Rectal smooth muscle tissue (tissue), 1 donor: ENCODE results near the gene SAMHD1.

Experiments
- H3K27ac ChIP-seq: one replicate; pipeline ENCODE4 v1.7.0; 2013; ENCODE audit warnings: low read depth, low read length, inconsistent platforms
- H3K27me3 ChIP-seq: one replicate; pipeline ENCODE4 v1.7.0; 2013; ENCODE audit warnings: low read length; ENCODE audit not compliant: control insufficient read depth, insufficient read depth
- H3K36me3 ChIP-seq: one replicate; pipeline ENCODE4 v1.7.0; 2013; ENCODE audit warnings: low read length; ENCODE audit not compliant: control insufficient read depth, insufficient read depth
- H3K4me1 ChIP-seq: one replicate; pipeline ENCODE4 v1.7.0; 2013; ENCODE audit warnings: low read length; ENCODE audit not compliant: control insufficient read depth, insufficient read depth
- H3K4me3 ChIP-seq: one replicate; pipeline ENCODE4 v1.7.0; 2013; ENCODE audit warnings: low read length
- H3K9ac ChIP-seq: one replicate; pipeline ENCODE4 v1.7.0; 2013; ENCODE audit warnings: low read length

Gene SAMHD1

DNA sequence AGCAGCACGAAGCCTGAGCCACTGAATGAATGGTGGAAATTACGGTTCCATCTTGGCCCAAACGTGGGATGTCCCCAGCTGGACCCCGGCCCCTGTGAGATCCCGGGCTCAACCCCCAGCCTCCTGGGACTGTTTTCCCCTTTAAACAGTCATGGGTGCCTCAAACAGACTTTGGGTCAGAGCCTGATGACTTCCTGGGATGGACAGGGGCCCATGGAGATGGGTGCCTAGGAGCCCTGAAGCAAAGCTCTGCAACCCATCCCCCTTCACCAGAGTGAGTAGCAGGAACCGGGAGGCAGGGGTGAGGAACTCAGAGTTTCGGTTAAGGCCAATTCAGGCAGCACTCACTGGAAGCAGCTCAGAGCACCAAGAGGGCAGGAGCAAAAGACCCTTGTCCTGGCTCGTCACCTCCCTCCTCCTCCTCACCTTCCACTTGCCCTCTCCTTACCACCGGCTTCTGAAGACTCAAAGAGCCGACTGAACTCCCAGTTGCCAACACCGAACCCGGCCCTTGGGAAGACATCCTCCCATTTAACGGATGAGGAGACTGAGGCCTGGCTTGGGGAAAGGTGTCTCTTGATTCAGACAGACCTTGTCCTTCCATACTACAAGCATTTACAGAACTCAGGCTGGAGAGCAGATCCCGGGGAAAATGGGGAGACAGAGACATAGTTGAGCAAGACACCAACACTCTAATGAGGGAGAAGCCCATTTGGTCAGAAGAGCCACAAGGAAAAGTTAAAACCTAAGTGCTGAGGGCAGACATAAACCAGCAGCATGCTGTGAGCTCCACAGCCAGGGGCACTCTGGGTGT is 90.5 kb downstream of the SAMHD1 start:
- peak overlapping the region; percentile 64 for H3K4me3 ChIP-seq
- no peaks in the 10 kb centered on the region for H3K27me3 ChIP-seq
- H3K9ac ChIP-seq, result no peak overlapping the region
- H3K27ac ChIP-seq, result peak overlapping the region; percentile 95
- H3K4me1 ChIP-seq, result peaks cover 39% of the 10 kb centered on the region
- no peaks in the 10 kb centered on the region for H3K36me3 ChIP-seq

DNA sequence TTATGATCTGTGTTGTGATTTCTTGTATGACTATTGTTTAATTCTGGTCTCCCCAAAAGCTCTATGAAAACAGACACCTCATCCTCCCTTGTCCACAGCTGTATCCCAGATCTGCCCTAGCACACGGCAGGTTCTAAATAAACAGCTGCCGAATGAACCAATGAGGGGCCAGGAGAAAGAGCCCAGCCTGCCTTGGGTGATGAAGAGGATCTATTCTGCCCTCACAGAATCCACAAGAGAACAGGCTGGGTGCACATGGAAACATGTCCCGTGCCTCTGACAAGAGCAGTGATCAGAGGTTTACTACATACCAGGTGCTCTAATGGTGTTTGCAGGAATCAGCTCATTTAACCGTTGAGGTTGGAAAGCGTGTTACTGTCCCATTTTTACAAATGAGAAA is 91.2 kb downstream of the SAMHD1 start:
- Histone ChIP-seq H3K4me1 (peaks cover 45% of the 10 kb centered on the region), H3K36me3 (no peaks in the 10 kb centered on the region), H3K27ac (peak overlapping the region; percentile 95), H3K27me3 (no peaks in the 10 kb centered on the region), H3K4me3 (no peak overlapping the region), H3K9ac (peak overlapping the region; percentile 32)

DNA sequence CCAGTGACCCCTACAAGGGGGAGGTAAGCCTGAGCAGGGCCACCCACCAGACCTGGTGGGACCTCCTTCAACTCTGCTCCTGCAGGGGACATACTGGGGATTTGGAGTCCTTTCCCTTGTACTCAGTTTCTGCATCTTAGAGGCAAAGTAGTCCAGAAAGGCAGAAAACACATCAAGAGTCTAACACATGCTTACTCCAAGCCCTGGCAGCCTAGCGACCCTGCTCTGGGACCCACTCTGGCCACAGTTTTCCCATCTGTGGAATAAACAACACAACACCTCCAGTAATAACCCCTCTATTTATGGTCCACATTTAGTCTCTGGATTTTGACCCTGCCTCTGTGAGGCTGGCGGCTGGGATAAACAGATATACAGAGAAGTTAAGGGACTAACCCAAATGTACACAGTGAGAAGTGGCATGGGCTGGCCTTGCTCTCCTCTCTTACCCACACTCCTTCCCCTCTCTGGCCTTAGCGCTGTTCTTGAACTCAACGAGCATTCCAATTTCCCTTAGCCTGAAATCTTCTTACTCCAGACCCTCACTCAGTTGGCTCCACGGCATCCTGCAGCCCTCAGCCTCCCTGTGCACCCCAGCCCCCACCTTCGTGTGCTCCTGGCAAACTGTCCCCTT is 91.7 kb downstream of the SAMHD1 start:
- peak overlapping the region; percentile 95 for H3K27ac ChIP-seq
- no peak overlapping the region for H3K9ac ChIP-seq
- peaks cover 51% of the 10 kb centered on the region for H3K4me1 ChIP-seq
- H3K36me3 ChIP-seq, result no peaks in the 10 kb centered on the region
- no peaks in the 10 kb centered on the region for H3K27me3 ChIP-seq
- no peak overlapping the region for H3K4me3 ChIP-seq

DNA sequence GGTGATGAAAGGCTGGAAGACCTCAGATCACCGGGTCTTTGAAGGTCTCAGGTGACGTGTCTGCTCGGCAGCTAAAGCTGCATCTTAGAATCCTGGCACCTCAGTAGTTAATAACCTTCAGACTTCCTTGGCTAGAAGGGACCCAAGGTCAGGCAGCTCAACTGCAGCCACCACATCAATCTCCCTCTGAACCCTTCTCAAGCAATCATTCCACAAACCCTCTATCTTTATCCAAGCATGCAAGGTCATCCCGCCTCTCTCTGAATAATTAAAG is 92.3 kb downstream of the SAMHD1 start:
- H3K27me3 ChIP-seq, result no peaks in the 10 kb centered on the region
- H3K27ac ChIP-seq, result no peak overlapping the region
- H3K4me3 ChIP-seq, result no peak overlapping the region
- peaks cover 51% of the 10 kb centered on the region for H3K4me1 ChIP-seq
- no peak overlapping the region for H3K9ac ChIP-seq
- no peaks in the 10 kb centered on the region for H3K36me3 ChIP-seq

DNA sequence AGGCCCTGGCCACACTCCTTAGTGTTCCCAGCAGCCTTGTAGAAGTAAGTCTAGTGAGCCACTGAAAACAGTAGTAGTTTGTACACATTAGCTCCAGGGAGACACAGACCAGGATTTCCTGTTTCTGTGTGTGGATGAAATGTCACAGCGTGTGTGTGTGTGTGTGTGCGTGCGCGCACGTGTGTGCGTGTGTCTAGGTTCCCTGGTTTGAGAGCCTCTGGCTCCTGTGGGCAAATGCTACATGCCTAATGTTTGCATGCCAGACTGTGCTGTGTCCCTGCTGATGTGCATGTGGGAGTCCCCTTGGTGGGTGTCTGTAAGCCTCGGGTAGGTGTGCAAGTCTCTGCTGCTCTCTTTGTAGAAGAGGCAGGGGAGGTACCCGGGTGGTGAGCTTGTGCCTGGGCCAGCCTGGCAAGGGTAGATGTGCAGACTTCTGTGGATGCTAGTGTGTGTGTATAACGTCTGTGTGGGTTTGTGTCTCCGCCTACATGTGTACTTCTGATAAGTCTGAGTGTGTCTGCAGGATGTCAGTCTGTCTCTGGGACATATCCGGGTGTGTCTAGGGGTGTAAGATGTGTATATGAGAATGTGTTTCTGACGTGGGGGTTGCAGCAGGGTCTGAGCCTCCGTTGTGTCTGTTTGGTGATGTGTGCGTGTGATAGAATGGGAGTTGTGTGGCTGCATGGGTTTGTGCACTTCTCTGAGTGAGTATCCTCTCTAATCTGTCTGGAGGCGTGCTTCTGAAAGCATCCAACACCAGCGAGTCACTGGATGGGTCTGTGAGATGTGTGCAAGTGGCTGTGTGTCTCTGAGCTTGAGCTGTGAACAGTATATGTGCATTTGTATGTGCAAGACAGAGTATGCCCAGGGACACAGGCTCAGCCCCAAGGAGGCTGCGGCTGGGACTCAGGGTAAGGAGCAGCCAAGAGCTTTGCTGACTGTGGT is 94.5 kb downstream of the SAMHD1 start:
- Histone ChIP-seq H3K9ac (no peak overlapping the region), H3K4me1 (peaks cover 61% of the 10 kb centered on the region), H3K36me3 (no peaks in the 10 kb centered on the region), H3K4me3 (no peak overlapping the region), H3K27me3 (no peaks in the 10 kb centered on the region), H3K27ac (peak overlapping the region; percentile 59)

DNA sequence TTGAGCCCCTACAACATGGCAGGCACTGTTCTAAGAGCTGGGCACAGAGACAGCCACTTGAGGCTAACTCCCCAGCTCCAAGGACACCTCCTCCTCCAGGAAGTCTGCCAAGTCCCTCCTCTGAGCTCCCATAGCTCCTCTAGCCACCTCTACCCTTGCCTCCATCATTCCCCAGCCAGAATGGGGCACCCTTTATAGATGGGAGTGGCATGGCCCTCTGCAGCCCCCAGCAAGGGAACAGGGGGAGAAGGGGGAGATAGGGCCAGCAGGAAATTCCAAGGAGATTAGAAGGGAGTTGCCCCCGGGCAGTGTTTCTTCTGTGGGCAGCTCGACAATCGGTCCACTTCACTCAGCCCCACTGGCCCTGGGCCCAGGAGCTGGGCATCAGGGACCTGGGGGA is 95.3 kb downstream of the SAMHD1 start:
- H3K4me3 ChIP-seq, result no peak overlapping the region
- H3K27ac ChIP-seq, result peak overlapping the region; percentile 59
- H3K27me3 ChIP-seq, result no peaks in the 10 kb centered on the region
- H3K36me3 ChIP-seq, result no peaks in the 10 kb centered on the region
- peaks cover 59% of the 10 kb centered on the region for H3K4me1 ChIP-seq
- no peak overlapping the region for H3K9ac ChIP-seq

DNA sequence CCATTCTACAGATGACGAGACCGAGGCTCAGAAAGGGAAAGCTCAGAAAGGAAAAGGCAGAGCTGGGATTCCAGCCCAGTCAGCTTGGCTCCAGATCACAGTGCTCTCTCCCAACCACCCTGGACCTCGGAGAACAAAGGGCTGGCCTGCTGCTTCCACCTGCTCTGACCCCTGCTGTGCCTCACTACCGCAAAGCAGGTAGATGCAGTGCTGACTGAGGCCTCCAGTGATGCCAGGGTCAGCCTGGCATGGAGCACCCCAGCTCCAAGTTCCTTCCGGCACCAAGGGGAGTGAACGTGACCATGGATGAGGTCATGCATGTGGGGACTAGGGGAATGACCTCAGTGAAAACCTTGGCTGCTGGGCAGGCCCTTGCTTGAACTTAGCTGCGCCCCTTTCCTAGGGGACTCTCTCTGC is 96.3 kb downstream of the SAMHD1 start:
- peak overlapping the region; percentile 59 for H3K27ac ChIP-seq
- no peaks in the 10 kb centered on the region for H3K27me3 ChIP-seq
- H3K4me1 ChIP-seq, result peaks cover 49% of the 10 kb centered on the region
- no peaks in the 10 kb centered on the region for H3K36me3 ChIP-seq
- no peak overlapping the region for H3K4me3 ChIP-seq
- no peak overlapping the region for H3K9ac ChIP-seq

DNA sequence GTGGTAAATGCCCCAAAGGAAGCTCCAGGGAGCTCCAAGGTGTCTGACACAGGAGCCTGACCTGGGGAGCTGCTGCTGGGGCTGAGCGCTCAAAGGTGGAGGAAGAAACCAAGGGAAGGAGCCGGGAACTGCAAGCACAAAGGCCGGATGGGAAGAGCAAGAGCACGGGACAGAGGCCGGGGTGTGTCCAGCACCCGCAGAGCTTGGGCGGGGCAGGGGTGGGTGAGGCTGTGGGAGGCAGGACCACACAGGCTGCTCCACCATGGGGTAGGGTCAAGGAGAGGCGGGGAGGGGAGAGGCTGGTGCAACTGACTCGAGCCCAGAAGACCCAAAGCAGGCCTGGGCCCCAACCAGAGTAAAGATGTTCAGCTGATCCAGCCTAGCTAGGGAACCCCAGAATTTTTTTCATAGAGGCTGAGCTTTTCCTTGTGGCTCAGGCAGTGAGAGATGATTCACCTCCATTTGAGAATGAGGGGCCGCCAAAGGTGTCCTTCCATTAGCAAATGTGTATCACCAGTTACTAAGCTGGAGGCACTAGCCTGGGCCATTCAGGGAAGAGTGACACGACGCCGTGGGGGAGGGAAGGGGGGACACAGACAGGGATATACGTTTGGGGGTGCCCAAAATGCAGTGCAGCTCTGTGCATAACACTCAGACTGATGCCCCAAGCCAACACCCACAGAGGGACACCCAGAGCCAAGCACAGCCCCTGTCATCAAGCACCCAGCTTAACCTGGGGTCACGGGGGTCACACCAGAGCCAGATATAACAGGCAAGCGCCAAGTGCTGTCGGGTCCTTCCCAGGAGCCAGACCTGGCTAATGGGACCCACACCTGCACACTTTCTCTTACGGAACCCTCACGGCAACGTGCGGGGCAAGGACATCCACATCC is 96.9 kb downstream of the SAMHD1 start:
- Histone ChIP-seq H3K27ac (peak overlapping the region; percentile 59), H3K4me3 (no peak overlapping the region), H3K36me3 (no peaks in the 10 kb centered on the region), H3K27me3 (no peaks in the 10 kb centered on the region), H3K4me1 (peaks cover 50% of the 10 kb centered on the region), H3K9ac (no peak overlapping the region)

DNA sequence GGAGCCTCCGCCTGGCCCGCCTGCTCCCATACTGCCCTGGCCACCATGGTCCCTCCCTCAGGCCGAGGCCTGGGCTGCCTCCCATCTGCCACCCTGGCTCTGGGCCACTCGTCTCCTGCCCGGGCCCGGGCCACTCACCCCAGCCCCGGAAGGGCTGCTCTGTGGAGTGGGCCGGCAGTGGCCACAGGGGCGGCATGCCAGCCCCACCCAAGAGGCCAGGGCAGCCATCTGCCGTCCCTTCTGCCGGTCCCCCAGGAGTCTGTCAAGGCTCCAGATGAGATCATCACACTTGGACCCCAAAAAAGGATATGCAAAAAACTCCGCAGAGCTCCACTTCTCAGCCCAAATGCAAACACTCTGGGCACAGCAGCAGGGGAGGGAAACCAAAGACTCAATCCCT is 99.3 kb downstream of the SAMHD1 start:
- Histone ChIP-seq H3K4me3 (no peak overlapping the region), H3K36me3 (no peaks in the 10 kb centered on the region), H3K27ac (peak overlapping the region; percentile 86), H3K9ac (peak overlapping the region; percentile 12), H3K4me1 (peaks cover 62% of the 10 kb centered on the region), H3K27me3 (no peaks in the 10 kb centered on the region)

DNA sequence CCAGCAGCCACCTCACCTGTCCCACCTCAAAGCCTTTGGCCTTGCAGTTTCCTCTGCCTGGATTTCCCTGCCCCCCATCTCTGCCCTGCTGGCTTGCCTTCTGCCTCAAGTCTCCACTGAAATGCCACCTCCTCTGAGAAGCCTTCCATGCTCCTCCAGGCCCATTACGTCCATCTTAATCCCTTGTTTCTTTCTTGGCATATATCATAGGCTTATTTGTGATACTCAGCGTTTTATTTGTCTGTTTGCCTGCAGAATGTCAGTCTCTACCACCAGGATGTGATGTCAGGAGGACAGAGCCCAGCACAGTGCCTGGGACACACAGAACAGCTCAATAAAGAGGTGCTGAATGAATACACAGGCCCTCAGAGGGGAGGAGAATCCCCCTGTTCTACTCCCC is 100.0 kb downstream of the SAMHD1 start:
- Histone ChIP-seq H3K4me1 (peaks cover 60% of the 10 kb centered on the region), H3K36me3 (no peaks in the 10 kb centered on the region), H3K4me3 (no peak overlapping the region), H3K27me3 (no peaks in the 10 kb centered on the region), H3K27ac (peak overlapping the region; percentile 86), H3K9ac (no peak overlapping the region)

DNA sequence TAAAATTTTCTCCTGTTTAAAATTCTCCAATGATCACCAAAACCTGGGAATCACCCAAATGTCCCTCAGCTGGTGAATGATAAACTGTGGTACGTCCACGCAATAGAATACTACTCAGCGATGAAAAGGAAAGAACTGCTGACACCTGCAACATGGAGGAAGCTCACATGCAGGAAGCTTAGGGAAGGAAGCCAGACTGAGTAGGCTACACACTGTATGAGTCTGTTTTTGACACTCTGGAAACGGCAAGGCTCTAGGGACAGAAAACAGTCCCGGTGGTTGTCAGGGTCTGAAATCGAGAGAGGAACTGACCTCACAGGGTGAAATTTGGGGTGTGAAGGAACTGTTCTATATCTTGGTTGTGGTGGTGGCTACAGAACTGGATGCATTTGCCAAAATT is 100.7 kb downstream of the SAMHD1 start:
- Histone ChIP-seq H3K36me3 (no peaks in the 10 kb centered on the region), H3K27me3 (no peaks in the 10 kb centered on the region), H3K27ac (no peak overlapping the region), H3K9ac (no peak overlapping the region), H3K4me3 (no peak overlapping the region), H3K4me1 (peaks cover 58% of the 10 kb centered on the region)
